Lung (tissue), 12 donors: ENCODE measurements around the gene DHTKD1. TPM values are rescaled to one million over a fixed set of nuclear protein-coding genes. Genes with fewer than 3 reads are reported as not detected.

Experiments
- ATAC-seq: fragments of 200-7000 bp; cut with Tn5 transposase; one replicate; pipeline ENCODE4 v1.9.1; 2020; ENCODE audit warnings: moderate number of reproducible peaks; ENCODE audit not compliant: insufficient read depth, low FRiP score
- DNase-seq, 3 donors: peaks; one replicate each; pipeline ENCODE4 v3.0.0-alpha.2; 2013 to 2017
- H3K27ac ChIP-seq, 2 donors: one replicate each; pipeline ENCODE4 v1.5.1; 2013; ENCODE audit warnings: mild to moderate bottlenecking in 2 of 2, moderate library complexity in 2 of 2, control low read depth in 1 of 2, inconsistent platforms in 1 of 2, low read depth in 1 of 2, low read length in 1 of 2
- H3K27me3 ChIP-seq, 3 donors: one replicate each; pipeline ENCODE4 v1.5.1; 2013; ENCODE audit warnings: low read length in 2 of 3; ENCODE audit not compliant: control insufficient read depth in 3 of 3, insufficient read depth in 3 of 3
- H3K36me3 ChIP-seq, 4 donors: one replicate each; pipeline ENCODE4 v1.5.1; 2013; ENCODE audit warnings: low read length in 4 of 4, mild to moderate bottlenecking in 1 of 4, moderate library complexity in 1 of 4; ENCODE audit not compliant: control insufficient read depth in 4 of 4, insufficient read depth in 4 of 4
- H3K4me1 ChIP-seq, 5 donors: one replicate each; pipeline ENCODE4 v1.5.1; 2013; ENCODE audit warnings: low read length in 5 of 5, mild to moderate bottlenecking in 2 of 5, moderate library complexity in 1 of 5; ENCODE audit not compliant: control insufficient read depth in 5 of 5, insufficient read depth in 5 of 5
- H3K4me3 ChIP-seq: one replicate; pipeline ENCODE4 v1.5.1; 2013; ENCODE audit warnings: mild to moderate bottlenecking, control low read depth, moderate library complexity
- H3K9ac ChIP-seq, 2 donors: one replicate each; pipeline ENCODE4 v1.5.1; 2013; ENCODE audit warnings: low read length in 2 of 2, control low read depth in 1 of 2; ENCODE audit not compliant: insufficient read depth in 1 of 2
- H3K9me3 ChIP-seq, 4 donors: one replicate each; pipeline ENCODE4 v1.5.1; 2013; ENCODE audit warnings: low read length in 3 of 4, mild to moderate bottlenecking in 1 of 4, moderate library complexity in 1 of 4; ENCODE audit not compliant: control insufficient read depth in 4 of 4, insufficient read depth in 3 of 4
- CTCF ChIP-seq: IDR thresholded peaks from 2 replicates; pipeline ENCODE4 v1.5.1; 2012; ENCODE audit warnings: mild to moderate bottlenecking; ENCODE audit errors: control extremely low read depth, extremely low read depth
- WGBS, 2 donors: extraction: QIAGEN DNeasy Blood & Tissue Kit; methylation state at CpG; one replicate each; pipeline ENCODE4 v1.1.7; 2013; 5-methylcytosine and 5-hydroxymethylcytosine counted together
- polyA plus RNA-seq, 2 donors: library from polyadenylated mRNA; stranded (reverse); fragments of 200-250 nt; gene quantifications; one replicate each; pipeline ENCODE4 v1.2.1, GENCODE V29; 2013
- total RNA-seq, 2 donors: library from RNA; depleted of rRNA in 1 of 2; stranded (reverse); fragments of >200 nt in 1 of 2; gene quantifications; one replicate each; pipeline ENCODE4 v1.2.1, GENCODE V29; 2014 to 2021
- donor health status: control.
- donor health status: control.
- donor health status: Bipolar disorder and iron deficiency.
- donor health status: healthy.
- donor health status: DM: yes; HTN: yes; CAD: no.

The DHTKD1 gene
- total and polyA plus RNA-seq, 4 donors, result 8.5 to 22.1 (median 13.5) TPM

GRCh38 chr10:12162927-12163326, 94.2 kb downstream of the DHTKD1 start:
- TF ChIP-seq CTCF, result no peak
- no peak for DNase-seq
- 96% methylated on average over 6 of the region's 6 CpGs for WGBS, 2 donors
- H3K4me1 ChIP-seq, result no peaks in the 10 kb centered on the region
- H3K4me3 ChIP-seq, result no peak overlapping the region
- H3K27me3 ChIP-seq, result no peaks in the 10 kb centered on the region
- no peak for ATAC-seq
- no peak overlapping the region for H3K27ac ChIP-seq
- peaks cover 27 to 36% (median 32%) of the 10 kb centered on the region in 4 donors for H3K36me3 ChIP-seq
- no peaks in the 10 kb centered on the region for H3K9me3 ChIP-seq
- H3K9ac ChIP-seq, result no peak overlapping the region

- DNase-seq, result no peak
Observed at GRCh38 chr10:12164085-12164484, 95.3 kb downstream of the DHTKD1 start.

GRCh38 chr10:12165036-12165435, 96.3 kb downstream of the DHTKD1 start:
- H3K4me3 ChIP-seq, result no peak overlapping the region
- no peak overlapping the region for H3K9ac ChIP-seq
- ATAC-seq (no peak), DNase-seq (no peak)
- H3K9me3 ChIP-seq, result no peaks in the 10 kb centered on the region
- H3K36me3 ChIP-seq, result peaks cover 32 to 41% (median 35%) of the 10 kb centered on the region in 4 donors
- H3K27ac ChIP-seq, result no peak overlapping the region
- 90 to 92% methylated on average over 3 of the region's 3 CpGs for WGBS, 2 donors
- H3K27me3 ChIP-seq, result no peaks in the 10 kb centered on the region
- TF ChIP-seq CTCF, result no peak
- no peaks in the 10 kb centered on the region for H3K4me1 ChIP-seq

More at GRCh38 chr10:12164085-12164484, 95.3 kb downstream of the DHTKD1 start:
- no peak for ATAC-seq
- H3K4me3 ChIP-seq, result no peak overlapping the region
- H3K27ac ChIP-seq, result no peak overlapping the region
- peaks cover 27 to 36% (median 32%) of the 10 kb centered on the region in 4 donors for H3K36me3 ChIP-seq
- H3K4me1 ChIP-seq, result no peaks in the 10 kb centered on the region
- H3K9ac ChIP-seq, result no peak overlapping the region
- no peaks in the 10 kb centered on the region for H3K27me3 ChIP-seq
- H3K9me3 ChIP-seq, result no peaks in the 10 kb centered on the region
- whole genome bisulfite sequencing, 2 donors, result 92 to 95% methylated on average over 12 of the region's 12 CpGs
- no peak for TF ChIP-seq CTCF
